T-helper 2 cell (primary cell): ENCODE data around the gene NOC2L.

Experiments
- DNase-seq, 5 experiments: peaks; one replicate each; pipeline versions ENCODE4 v3.0.0 to v3.0.0-alpha.2; 2012 to 2022

Gene NOC2L

DNA sequence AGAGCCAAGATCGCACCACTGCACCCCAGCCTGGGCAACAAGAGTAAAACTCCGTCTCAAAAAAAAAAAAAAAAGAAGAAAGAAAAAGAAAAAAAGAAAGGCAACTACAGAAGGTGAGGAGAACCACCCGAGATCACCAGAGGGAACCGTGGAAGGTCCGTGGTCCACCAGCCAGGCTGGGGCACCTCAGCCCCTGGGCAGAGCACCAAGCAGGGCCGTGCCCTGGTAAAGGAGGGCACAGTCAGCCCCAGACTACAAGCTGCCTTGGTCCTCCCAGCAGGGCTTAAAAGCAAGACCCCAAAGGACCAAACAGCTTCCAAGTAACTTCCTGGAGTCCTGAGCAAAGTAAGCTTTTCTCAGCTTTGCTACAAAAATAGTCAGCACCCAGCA, 44.2 kb downstream of the NOC2L start:
- no peak for DNase-seq

GRCh38 chr1:914131-914890, 44.7 kb downstream of the NOC2L start:
- DNase-seq, result peak in 1 of 5 experiments; percentile 5

DNA sequence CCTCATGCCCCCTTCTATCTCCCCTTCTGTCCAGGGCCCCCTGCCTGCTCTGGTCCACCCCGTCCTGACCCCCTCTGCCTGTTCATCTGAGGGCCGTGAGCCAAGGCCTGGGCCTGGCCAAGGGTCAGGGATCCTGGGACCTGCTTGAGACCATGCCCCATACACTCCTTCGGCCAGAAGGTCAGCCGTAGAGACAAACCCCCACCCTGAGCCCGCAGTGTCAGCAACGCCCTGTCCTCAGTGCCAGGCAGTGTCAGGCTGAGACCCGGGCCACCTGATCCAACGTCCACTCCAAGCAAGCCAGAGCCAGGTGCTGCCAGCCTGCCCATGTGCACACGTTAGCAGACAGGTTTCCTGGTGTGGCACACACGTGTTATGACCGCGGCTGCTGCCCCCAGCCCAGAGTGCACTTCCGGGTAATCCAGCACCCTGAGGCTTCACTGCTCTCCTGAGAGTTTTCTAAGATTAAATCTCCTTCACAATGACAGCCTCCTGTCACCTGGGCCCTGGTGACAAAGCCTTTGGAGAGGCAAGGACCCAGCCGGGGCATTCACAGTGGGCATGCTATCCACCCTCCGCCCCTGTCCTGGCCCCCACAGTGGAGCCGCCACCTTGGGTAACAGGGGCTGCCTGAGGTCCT, 45.4 kb downstream of the NOC2L start:
- DNase-seq, result peak in 1 of 5 experiments; percentile 4

- peak in 1 of 5 experiments; percentile 7 for DNase-seq
These were observed 46.2 kb downstream of the NOC2L start for GRCh38 chr1:912740-913301.

DNA sequence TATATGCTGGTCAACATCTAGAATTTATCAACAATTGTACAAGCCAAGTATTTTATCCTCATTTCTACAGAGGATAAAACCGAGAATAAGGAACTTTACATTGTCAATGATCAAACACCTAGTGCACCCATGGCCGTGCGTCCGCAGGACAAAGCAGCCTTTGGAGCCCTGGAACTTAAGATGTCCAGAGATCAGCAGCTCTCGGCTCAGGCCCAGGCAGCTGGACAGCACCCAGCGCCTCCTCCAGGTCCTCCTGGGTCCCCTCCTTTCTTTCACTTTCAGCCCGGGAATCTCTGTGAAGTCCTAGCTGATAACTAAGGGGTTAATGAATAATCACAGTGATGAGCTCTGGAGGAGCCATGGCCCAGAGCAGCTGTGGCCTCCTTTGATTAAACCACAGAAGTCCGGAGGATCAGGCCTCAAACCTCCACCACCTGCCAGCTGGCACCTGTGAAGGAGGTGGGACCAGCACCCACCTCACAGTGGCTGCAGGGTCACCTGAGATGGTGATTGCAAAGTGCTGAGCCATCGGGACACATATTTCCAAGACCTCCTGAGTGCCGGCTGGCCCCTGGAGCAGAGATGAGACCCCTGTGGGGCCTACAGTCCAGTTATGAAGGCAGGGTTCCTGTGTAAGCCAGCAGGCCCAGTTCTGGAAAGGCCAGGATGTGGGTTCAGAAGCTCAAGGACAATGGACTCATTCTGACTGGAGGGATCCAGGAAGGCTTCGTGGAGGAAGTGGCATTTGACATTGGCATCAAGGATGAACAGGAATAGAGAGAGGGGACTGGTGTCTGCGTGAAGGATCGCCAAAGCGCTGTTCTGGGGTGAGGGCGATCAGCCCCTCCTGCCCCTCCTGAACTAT, 46.9 kb downstream of the NOC2L start:
- no peak for DNase-seq

DNA sequence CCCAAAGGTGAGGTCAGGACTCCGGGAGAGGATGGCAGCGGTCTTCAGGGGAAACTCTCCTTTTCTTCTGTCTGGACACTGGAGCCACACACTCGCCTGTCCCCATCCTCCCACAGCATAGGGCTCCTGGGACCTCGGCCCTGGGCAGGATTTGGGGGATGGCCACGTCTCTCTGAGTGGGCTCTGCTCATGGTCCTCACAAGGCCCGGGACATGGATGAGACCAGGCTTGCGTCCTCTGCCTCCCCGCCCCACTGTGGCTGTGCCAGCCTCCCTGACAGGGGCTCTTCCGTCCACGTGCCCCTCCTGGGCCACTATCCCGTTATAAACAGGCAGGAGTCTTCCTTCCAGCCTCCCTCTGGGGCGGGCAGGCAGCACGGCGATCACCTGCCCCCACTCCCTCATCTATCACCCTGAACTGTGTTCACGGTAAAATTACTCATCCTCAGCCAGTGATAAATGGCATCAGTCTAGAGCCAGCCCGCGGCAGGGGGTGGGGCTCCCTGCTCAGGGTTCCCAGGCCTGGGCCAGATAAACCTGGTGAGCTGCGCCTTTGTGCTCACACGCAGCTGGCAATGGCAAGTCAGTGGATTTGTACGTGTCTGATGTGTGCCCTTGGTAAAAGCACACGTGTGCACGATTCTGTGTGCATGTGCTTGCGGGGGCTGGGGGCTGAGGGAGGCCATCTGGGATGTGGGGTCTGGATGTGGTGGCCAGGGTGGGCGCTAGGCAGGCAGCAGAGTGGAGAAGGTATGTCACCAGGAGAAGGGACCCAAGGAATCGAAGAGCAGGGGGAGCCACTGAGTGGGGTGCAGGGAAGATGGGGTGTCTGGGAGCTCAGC, 48.0 kb downstream of the NOC2L start:
- DNase-seq, result peak in 1 of 5 experiments; percentile 0

GRCh38 chr1:910311-910880, 48.7 kb downstream of the NOC2L start:
- DNase-seq, result peak in 1 of 5 experiments; percentile 8

DNA sequence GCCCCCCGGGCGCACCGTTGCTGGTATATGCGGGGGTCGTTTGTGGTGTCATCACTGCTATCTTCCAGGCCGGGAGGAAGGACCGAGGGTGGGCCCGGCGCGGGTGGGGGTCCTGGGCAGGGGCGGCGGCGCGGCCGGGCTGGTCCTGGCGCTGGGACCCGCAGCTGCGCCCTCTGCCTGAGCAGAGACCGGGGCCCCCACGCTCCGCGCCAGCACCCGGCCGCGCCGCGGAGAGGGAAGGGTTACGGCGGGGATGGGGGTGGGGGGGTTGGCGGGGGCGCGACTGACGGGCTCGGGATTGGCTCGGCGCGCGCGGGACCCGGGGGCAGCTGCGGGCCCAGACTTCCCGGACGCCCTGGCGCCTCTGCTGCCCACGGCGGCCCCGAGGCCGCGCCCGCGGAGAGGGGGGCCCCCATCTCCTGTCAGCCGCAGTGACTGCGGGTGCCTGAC, 49.2 kb downstream of the NOC2L start:
- DNase-seq, result peak in 1 of 5 experiments; percentile 6

GRCh38 chr1:908661-909060, 50.4 kb downstream of the NOC2L start:
- no peak for DNase-seq

- peak in 1 of 5 experiments; percentile 5 for DNase-seq
These were observed 51.2 kb downstream of the NOC2L start for GRCh38 chr1:907611-908451.

GRCh38 chr1:906600-907420, 52.2 kb downstream of the NOC2L start:
- peak in 1 of 5 experiments; percentile 27 for DNase-seq

DNA sequence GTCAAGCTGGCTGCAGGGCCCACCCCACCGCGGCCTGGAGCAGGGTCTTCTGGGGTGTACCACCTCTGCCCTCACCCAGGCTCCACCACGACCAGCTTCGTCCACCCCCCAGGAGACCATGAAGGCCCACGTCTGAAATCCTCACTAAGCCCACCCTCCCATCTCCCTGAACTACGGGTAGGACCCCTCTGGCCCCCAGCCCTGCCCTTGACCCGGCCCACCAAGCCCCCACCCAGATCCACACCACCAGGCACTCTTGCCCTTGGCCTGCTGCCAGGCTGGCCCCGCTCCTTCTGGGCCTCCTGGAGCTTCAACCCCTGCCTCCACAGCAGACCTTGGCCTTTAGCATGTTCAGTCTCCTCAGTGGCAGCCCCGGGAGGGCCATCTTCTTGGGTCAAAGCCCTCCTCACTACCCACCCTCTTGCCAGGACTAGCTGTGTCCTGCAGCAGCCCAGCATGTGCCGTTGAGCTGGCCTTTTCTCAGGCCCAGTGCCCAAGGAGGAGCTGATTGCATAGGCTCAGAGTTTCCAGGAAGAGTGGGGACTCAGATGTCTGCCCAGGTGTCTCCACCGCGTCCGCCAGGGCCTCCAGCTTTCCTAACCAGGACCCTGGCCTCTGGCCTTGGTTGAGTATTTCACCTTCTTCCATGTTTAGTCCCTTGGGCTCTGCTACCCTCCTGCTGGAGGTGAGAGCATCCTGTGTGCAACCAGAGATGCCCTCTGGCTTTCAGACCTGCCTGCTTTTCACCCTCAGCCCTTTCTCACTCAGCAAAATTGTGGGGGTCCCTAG, 53.1 kb downstream of the NOC2L start:
- peak in 1 of 5 experiments; percentile 8 for DNase-seq

- peak in 1 of 5 experiments; percentile 9 for DNase-seq
These were observed 53.8 kb downstream of the NOC2L start for GRCh38 chr1:905071-905749.

- peak; percentile 71 to 90 (median 76) for DNase-seq
These were observed 54.6 kb downstream of the NOC2L start for GRCh38 chr1:904310-904950.

DNA sequence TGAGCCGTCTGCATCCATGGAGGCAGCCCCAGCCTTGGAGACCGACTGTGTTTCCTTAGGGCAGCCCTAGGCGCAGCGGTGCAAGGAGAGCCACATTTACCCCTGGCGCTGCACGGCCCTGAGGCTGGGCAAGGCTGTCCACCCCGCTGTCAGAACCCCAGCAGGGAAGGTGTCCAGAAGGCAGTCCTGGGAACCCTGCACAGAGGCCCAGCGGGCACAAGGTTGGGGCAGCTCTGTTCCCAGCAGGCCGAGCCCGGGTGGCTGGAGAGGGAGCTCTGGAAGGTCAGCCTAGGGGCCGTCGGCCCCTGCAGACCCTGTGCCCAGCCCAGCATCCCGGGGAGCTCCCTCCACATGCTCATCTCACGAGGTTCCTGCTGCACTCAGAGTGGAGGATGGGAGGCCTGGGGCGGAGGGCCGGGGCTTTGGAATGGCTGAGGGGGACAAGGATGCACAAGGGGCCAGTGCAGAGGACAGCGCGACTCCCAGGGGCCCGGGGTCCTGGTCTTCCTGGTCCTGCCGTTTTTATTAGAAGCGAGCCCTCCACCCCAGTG, 55.3 kb downstream of the NOC2L start:
- no peak for DNase-seq

DNA sequence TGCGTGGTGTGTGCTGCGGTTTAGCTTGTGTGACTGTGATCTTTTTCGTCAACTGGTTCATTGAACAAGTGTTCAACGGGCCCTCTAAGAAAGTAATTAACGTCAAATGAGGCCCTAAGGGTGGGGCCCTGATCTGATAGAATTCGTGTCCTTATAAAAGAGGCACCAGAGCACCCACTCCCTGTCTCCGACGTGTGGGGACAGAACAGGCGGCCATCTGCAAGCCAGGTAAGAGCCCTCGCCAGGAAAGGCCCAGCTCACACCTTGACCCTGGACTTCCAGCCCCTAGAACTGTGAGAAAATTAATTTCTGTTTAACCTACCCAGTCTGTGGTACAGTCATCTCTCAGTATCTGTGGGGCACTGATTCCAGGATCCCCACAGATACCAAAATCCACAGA, 55.8 kb downstream of the NOC2L start:
- DNase-seq, result no peak

DNA sequence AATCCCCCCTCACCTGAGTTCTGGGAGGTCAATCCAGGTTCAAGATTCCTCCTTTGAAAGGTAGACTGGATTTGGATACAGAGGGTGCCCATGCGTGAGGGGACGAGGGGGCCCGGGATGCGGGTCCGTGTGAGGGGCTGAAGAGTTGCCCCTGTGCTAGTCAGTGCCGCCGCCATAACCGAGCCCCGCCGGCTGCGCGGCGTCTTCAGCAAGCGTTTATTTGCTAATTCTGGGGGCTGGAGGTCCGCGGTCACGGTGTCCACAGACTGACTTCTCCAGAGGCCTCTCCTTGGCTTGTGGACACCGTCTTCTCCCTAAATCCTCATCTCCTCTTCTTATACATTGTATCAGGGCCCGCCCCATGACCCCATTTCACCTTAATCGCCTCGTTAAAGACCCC, 56.3 kb downstream of the NOC2L start:
- no peak for DNase-seq
